ENCODE results near the gene TEX2.
"Not testable (repeated sequence)": the region's sequence is repeated elsewhere in the genome, so short reads cannot be mapped to it uniquely, and the experiment has no call there.

Gene TEX2

GRCh38 chr17:64146418-64147109, 116.5 kb downstream of the TEX2 start:
- peak in 1 of 2 donors; percentile 20 for DNase-seq (ENCODE audit: low read depth in 2 of 2, low spot score in 1 of 2)

- DNase-seq (ENCODE audit: low read depth in 2 of 2, low spot score in 1 of 2), result peak; percentile 91 to 92
These were observed 117.2 kb downstream of the TEX2 start for GRCh38 chr17:64145751-64146417.

- DNase-seq (ENCODE audit: low read depth in 2 of 2, low spot score in 1 of 2), result no peak
These were observed 117.7 kb downstream of the TEX2 start for GRCh38 chr17:64145375-64145750.

DNA sequence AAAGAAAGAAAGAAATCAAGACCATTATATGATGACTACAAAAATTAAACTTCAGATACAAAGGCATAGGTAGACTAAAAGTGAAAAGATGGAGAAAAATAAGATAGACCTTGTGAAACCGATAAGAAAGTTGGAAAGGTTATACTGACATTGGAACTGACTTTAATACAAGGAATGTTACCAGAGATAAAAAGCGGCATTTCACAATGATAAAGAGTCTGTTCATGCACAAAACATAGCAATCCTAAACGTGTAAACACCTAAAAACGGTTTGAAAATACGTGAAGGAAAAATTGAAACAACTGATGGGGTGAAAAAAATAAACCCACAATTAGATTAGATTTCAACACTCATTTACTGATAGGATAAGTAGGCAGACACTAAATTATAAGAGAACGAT, 123.5 kb downstream of the TEX2 start:
- no peak for DNase-seq (ENCODE audit: low read depth in 2 of 2, low spot score in 1 of 2)

DNA sequence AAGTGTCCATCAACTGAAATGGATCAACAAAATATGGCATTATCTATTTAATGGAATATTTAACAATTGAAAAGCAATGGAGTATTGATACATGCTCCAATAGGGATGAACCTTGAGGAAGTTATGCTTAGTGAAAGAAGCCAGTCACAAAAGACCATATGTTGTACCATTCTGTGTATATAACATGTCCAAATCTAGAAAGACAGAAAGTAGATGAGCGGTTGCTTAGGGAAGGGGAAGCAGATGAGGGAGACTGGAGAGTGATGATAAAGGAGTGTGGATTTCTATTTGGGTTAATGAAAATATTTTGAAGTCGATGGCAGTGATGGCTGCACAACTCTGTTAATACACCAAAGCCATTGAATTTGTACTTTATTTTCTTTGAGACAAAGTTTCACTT, 124.6 kb downstream of the TEX2 start:
- no peak for DNase-seq (ENCODE audit: low read depth in 2 of 2, low spot score in 1 of 2)

DNA sequence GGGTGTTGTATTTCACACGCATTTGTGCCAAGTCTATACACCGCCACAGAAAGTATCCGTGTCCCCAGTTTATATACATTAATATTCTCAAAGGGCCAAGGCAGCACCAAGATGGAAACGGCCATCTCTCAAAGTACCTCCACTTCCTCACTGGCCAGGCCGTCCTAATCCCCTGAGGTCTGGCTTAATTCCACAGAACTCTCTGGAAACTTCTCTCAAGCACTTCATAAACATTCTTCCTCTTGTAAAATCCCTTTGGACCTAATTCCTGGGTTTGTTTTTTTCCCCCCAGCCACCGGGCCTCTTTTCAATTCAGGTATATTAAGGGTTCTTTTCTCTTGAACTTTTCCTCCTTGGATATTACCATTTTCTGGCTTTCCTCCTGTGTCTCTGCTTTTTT, 128.1 kb downstream of the TEX2 start:
- DNase-seq (ENCODE audit: low read depth in 2 of 2, low spot score in 1 of 2), result no peak

- DNase-seq (ENCODE audit: low read depth in 2 of 2, low spot score in 1 of 2), result no peak
These were observed 128.7 kb downstream of the TEX2 start for GRCh38 chr17:64134216-64134970.

DNA sequence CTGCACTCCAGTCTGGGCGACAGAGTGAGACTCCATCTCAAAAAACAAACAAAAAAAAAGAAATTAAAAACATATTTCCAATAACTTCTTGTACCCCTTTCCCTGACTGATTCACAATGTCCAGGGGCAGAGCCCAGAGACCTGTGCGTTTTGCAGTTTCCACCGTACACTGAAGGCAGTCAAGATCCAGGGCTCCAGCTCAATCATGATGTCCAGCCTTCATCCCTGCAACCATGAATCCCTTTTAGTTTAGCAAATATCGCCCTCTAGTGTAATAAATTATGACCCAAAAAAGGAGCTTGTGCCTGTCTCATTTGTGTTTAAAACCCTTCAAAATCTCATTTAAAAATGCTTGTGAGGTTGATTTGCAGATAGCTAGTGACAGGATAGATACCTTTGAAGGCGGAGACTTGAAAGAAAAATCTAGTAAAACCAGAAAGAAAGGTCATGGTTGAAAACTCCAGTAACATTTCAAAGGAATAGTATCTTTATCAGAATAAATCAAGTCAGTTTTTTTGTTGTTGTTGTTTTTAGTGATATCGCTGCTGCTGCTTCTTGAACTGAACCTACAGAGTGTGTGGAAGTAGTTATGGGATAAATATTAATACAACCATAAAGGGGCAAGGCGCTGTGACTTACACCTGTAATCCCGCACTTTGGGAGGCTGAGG, 129.4 kb downstream of the TEX2 start:
- no peak for DNase-seq (ENCODE audit: low read depth in 2 of 2, low spot score in 1 of 2)

DNA sequence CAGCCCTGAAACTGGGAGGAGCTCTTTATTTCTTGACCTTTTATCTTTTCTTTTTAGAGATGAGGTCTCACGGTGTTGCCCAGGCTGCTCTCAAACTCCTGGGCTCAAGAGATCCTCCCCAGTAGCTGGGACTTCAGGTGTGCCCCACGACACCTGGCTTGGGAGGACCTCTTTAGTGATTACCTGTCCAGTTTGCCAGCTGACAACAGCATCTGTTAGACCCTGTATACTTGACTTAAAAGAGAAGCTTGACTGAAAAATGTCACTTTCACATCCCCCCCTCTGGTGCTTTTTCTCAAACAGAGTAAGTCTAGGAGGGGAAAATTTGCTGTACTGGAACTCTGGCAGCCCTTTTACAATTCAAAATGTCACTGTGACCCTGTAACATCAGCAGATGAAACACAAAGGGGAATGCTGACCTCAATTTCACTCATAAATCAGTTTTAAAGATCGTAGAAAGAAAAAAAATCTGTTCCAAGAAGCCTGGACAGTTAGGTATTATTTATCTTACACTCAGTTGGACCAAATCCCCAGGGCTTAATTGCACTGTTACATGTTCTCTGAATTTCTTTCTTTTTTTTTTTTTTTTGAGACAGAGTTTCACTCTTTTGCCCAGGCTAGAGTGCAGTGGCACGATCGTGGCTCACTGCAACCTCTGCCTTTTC, 131.3 kb downstream of the TEX2 start:
- DNase-seq (ENCODE audit: low read depth in 2 of 2, low spot score in 1 of 2), result no peak

DNA sequence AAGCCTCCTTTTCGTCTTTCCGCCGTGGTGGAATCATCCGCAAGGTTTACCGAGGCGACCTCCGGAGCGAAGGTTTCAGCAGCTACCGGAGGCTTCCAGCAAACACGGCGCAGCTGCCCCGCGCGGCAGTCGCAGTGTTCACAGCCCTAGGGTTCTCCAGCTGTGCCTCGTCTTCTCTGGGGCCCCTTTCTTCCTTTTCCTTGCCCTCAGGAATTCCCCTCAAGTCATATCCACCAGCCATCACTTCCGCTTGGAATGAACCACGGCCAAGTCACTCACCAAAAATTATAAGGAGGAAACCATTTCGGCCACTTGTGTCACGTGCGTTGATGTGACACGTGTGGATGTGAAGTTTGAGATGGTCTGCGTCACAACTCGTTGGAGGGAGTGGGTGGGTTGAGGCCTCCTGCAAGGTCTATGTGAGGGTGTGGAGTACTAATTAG, 132.5 kb downstream of the TEX2 start:
- peak in 1 of 2 donors; percentile 32 for DNase-seq (ENCODE audit: low read depth in 2 of 2, low spot score in 1 of 2)

DNA sequence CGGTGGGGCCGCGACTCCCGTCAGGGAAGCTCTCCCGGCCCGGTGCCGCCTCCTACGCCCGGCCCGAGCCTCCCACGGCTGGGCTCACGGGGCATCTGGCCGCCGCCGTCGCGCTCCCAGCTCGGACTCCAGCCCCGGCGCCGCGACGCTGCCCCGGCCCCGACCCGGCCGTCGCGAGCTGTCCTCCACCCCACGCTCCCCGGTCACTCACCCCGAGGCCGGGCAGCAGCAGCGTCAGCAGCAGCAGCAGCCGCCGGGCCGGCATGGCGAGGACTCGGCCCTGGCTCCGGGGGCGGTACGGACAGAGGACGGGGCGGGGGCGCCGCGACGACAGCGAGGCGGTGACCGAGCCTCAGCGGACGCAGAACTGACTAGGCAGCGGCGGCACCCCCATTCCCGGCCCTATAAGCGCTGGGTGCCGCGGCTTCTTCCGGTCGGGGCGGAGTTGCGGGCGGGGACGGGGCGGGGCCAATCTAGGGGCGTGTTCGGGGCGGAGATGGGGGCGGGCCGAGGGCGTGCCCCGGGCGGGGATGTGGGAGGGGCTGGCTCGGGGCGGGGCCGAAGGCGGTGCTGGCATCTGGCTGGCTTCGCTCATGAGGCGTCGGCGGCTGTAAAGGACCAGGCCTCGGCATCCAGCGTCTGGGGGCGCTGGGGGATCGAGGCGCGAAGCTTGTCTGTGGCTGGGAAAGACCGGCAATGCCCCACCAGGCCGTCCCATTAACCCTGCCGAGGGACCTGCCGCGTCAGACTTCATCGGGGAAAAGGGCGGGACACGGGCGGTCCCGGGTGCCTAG, 133.1 kb downstream of the TEX2 start, which contains the start of gene ERN1:
TSS of gene ERN1 (minus strand) at position 380 of the 794 bp plus-strand sequence. CDS start at position 265, 115 bp downstream.
- peak; percentile 83 to 85 for DNase-seq (ENCODE audit: low read depth in 2 of 2, low spot score in 1 of 2)

- DNase-seq (ENCODE audit: low read depth in 2 of 2, low spot score in 1 of 2), result no peak
These were observed 133.6 kb downstream of the TEX2 start for GRCh38 chr17:64129515-64129764.

DNA sequence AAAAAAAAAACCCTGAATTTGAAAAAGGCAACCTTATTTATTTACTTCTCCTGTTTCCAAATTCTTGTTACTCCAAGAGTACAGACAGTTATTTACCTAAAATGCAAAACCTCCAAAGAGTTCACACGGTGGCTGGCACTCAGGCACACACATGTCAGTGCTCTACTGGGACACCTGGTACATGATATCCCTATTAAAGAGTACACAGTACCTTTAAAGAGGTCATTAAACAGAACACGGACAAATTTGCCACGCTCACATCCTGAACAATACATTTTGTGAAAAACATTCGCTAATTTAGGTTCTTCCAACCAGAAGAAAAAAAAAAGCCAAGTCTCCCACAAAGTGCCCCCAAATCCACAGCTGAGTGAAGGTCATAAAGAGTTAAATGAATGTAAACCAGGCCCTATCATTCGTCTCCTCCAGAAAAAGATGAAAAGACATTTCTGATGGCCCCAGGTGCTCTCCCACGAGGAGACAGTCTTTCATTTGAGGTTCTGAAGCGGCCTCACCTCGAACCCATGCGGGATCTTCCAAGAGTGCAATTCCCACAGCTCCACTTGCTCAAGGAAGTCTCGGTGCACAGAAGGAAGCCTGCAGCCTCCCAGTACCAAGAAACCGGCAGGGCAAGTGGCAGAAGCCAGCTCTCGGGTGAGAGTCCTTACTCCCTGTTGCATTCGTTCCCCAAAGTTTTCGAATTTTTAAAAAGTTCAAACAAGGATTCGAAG, 134.1 kb downstream of the TEX2 start:
- no peak for DNase-seq (ENCODE audit: low read depth in 2 of 2, low spot score in 1 of 2)

DNA sequence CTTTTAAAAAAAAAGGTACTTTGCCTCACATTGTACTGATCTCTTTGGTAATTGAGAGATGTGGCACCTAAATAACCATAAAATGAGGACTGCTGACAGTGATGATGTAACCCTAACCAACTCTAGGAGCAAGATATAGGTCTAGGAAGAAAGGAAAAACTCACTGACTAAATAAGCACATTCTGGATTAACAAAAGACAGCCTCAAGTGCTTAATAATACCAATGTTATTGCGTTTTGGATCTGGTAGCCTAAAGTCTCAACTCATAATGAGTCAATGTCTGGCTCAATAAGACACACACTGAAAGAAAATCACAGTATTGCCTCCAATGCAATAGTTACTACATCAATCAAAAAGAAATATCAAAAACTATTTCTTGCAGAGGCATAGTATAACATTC, 136.1 kb downstream of the TEX2 start:
- DNase-seq (ENCODE audit: low read depth in 2 of 2, low spot score in 1 of 2), result no peak

- no peak for DNase-seq (ENCODE audit: low read depth in 2 of 2, low spot score in 1 of 2)
These were observed 137.1 kb downstream of the TEX2 start for GRCh38 chr17:64125937-64126336.

- DNase-seq (ENCODE audit: low read depth in 2 of 2, low spot score in 1 of 2), result no peak
These were observed 138.5 kb downstream of the TEX2 start for GRCh38 chr17:64124609-64125008.

DNA sequence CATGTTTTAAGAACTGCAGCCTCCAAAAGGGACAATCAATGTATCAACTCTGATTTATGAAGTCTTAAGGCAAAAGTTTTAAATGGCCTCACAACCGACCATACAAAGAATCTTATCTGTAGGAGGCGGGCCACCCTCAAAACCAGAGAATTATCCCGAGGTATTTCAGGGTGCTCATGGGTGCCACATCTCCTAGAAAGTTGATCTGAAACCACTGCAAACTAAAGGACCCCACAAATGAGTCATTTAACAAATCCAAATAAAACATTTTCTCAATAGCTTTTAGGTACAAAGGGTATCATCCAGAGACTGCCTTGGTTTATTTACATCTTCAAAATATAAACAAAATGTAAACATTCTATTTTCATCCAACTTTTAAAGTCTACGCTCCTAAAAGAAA, 139.9 kb downstream of the TEX2 start:
- DNase-seq (ENCODE audit: low read depth in 2 of 2, low spot score in 1 of 2), result no peak

GRCh38 chr17:64120972-64121786, 141.9 kb downstream of the TEX2 start:
- DNase-seq (ENCODE audit: low read depth in 2 of 2, low spot score in 1 of 2), result not testable (repeated sequence)

All from stimulated activated CD8-positive, alpha-beta memory T cell treated with anti-CD3 and anti-CD28 coated beads, Interleukin-4, amount 100 ng/mL, for 4 hours (primary cell).